HCT116 (cell line): ENCODE data around the gene KREMEN2. TPM values are rescaled to one million over a fixed set of nuclear protein-coding genes. Genes with fewer than 3 reads are reported as not detected.
"Not testable (repeated sequence)": the region's sequence is repeated elsewhere in the genome, so short reads cannot be mapped to it uniquely, and the experiment has no call there.

Experiments used
- ATAC-seq: fragments of 200-7000 bp; cut with Tn5 transposase; 2 replicates; pipeline ENCODE4 v1.9.1; 2020; ENCODE audit warnings: mild to moderate bottlenecking, moderate library complexity
- BruUV-seq: library from RNA; stranded (reverse); fragments of 400-500 nt; replicated peaks from 2 replicates; lab custom pipeline; 2021; lab: Mats Ljungman, UMichigan
- CTCF ChIA-PET: fragments of 300-600 bp; sonication (Branson Sonifier 250); formaldehyde crosslinking; loops from one replicate; lab custom pipeline; 2021; ENCODE audit warnings: antibody characterized with exemption; lab: Charles Lee
- POLR2A ChIA-PET: fragments of 300-600, 350-600 bp; sonication (Branson Sonifier 250); formaldehyde crosslinking; loops from one replicate; lab custom pipeline; 2021; ENCODE audit warnings: antibody characterized with exemption; lab: Charles Lee
- RAD21 ChIA-PET, 2 experiments: fragments of 300-600 bp; sonication (Branson Sonifier 250); formaldehyde crosslinking; loops; one replicate each; lab custom pipeline; 2023; ENCODE audit warnings: low total read pairs in 2 of 2; ENCODE audit not compliant: uncharacterized antibody in 2 of 2, unreplicated experiment in 2 of 2, low non-redundant PET in 1 of 2; lab: Charles Lee
- DNase-seq: peaks from one replicate; pipeline ENCODE4 v3.0.0-alpha.2; 2010; ENCODE audit warnings: low read depth, low spot score
- H2AFZ ChIP-seq: fragments of 200-600 bp; shearing (Covaris generic), sonication (generic); 2 replicates; pipeline ENCODE4 v1.6.1; 2017; ENCODE audit warnings: low read depth, mixed run types, mixed read lengths, antibody characterized with exemption, low read length; ENCODE audit not compliant: poor library complexity, severe bottlenecking
- H3K27ac ChIP-seq: 2 replicates; pipeline ENCODE4 v1.5.1; 2012; ENCODE audit warnings: low read depth, low read length
- H3K27me3 ChIP-seq: fragments of 200-600 bp; sonication (generic); 2 replicates; pipeline ENCODE4 v1.6.1; 2016; ENCODE audit warnings: mixed run types, low read length, mixed read lengths; ENCODE audit not compliant: insufficient read depth
- H3K36me3 ChIP-seq, 2 experiments: fragments of 200-500 bp in 1 of 2; fragments of 200-600 bp in 1 of 2; sonication (Bioruptor generic) in 1 of 2; sonication (generic) in 1 of 2; 2 replicates each; pipeline versions ENCODE4 v1.5.1 to v1.6.1; 2014 to 2016; ENCODE audit warnings: low read length in 2 of 2, inconsistent platforms in 1 of 2, mixed read lengths in 1 of 2, mixed run types in 1 of 2; ENCODE audit not compliant: insufficient read depth in 2 of 2, control insufficient read depth in 1 of 2
- H3K4me1 ChIP-seq, 2 experiments: fragments of 200-600 bp in 1 of 2; sonication (generic) in 1 of 2; 2 replicates each; pipeline versions ENCODE4 v1.5.1 to v1.6.1; 2012 to 2017; ENCODE audit warnings: low read length in 2 of 2, inconsistent platforms in 1 of 2, mild to moderate bottlenecking in 1 of 2, mixed read lengths in 1 of 2, mixed run types in 1 of 2, moderate library complexity in 1 of 2; ENCODE audit not compliant: insufficient read depth in 2 of 2, control insufficient read depth in 1 of 2
- H3K4me2 ChIP-seq: fragments of 200-600 bp; sonication (generic); 2 replicates; pipeline ENCODE4 v1.6.1; 2017; ENCODE audit warnings: mixed run types, low read length, mixed read lengths
- H3K4me3 ChIP-seq, 2 experiments: fragments of 200-600 bp in 1 of 2; sonication (generic) in 1 of 2; replicated peaks in 1 of 2; 2 replicates each; pipeline ENCODE4 v1.5.1; 2011 to 2016; ENCODE audit warnings: low read length in 2 of 2, control low read depth in 1 of 2, low read depth in 1 of 2, mild to moderate bottlenecking in 1 of 2, mixed read lengths in 1 of 2, mixed run types in 1 of 2
- H3K79me2 ChIP-seq: fragments of 200-600 bp; sonication (generic); 2 replicates; pipeline ENCODE4 v1.6.1; 2017; ENCODE audit warnings: mild to moderate bottlenecking, mixed run types, low read length, moderate library complexity, mixed read lengths; ENCODE audit not compliant: insufficient read depth
- H3K9ac ChIP-seq: fragments of 200-600 bp; sonication (generic); 2 replicates; pipeline ENCODE4 v1.6.1; 2016; ENCODE audit warnings: low read length, mixed read lengths
- H3K9me2 ChIP-seq: fragments of 200-600 bp; sonication (generic), shearing (Covaris generic); 2 replicates; pipeline ENCODE4 v1.6.1; 2017; ENCODE audit warnings: mixed run types, mild to moderate bottlenecking, moderate library complexity; ENCODE audit not compliant: insufficient read depth
- H3K9me3 ChIP-seq, 2 experiments: fragments of 200-500 bp in 1 of 2; fragments of 200-600 bp in 1 of 2; sonication (Bioruptor generic) in 1 of 2; sonication (generic) in 1 of 2; 2 replicates each; pipeline ENCODE4 v1.6.1; 2014 to 2017; ENCODE audit warnings: low read length in 2 of 2, mixed read lengths in 2 of 2, inconsistent platforms in 1 of 2, low read depth in 1 of 2, mild to moderate bottlenecking in 1 of 2, mixed run types in 1 of 2, moderate library complexity in 1 of 2; ENCODE audit not compliant: control insufficient read depth in 1 of 2, insufficient read depth in 1 of 2
- H4K20me1 ChIP-seq: fragments of 200-600 bp; sonication (generic), shearing (Covaris generic); 2 replicates; pipeline ENCODE4 v1.6.1; 2017; ENCODE audit warnings: mixed run types, mild to moderate bottlenecking, moderate library complexity; ENCODE audit not compliant: insufficient read depth
- CBX3 ChIP-seq: IDR thresholded peaks from 2 replicates; pipeline ENCODE4 v1.6.1; 2012; ENCODE audit warnings: low read depth
- EZH2phosphoT487 ChIP-seq: fragments of 200-600 bp; IDR thresholded peaks from 2 replicates; pipeline ENCODE4 v1.6.1; 2018; ENCODE audit warnings: antibody characterized with exemption, borderline replicate concordance
- FOSL1 ChIP-seq: IDR thresholded peaks from 2 replicates; pipeline ENCODE4 v1.6.1; 2012; ENCODE audit warnings: low read depth
- POLR2AphosphoS5 ChIP-seq: IDR thresholded peaks from 2 replicates; pipeline ENCODE4 v1.6.1; 2011; ENCODE audit warnings: mild to moderate bottlenecking, low read depth, low read length, moderate library complexity
- RAD21 ChIP-seq: IDR thresholded peaks from 2 replicates; pipeline ENCODE4 v1.6.1; 2012; ENCODE audit warnings: low read depth, mild to moderate bottlenecking
- REST ChIP-seq: IDR thresholded peaks from 2 replicates; pipeline ENCODE4 v1.6.1; 2012; ENCODE audit warnings: low read depth
- ZFX ChIP-seq: fragments of 450-650 bp; IDR thresholded peaks from 2 replicates; pipeline ENCODE4 v1.6.1; 2017
- intact Hi-C: fragments of 100-400 bp; cut with micrococcal nuclease; formaldehyde crosslinking; loops from 2 replicates; pipeline ENCODE4 v1.10.0; 2022
- total RNA-seq: library from RNA; stranded (reverse); gene quantifications from one replicate; pipeline ENCODE4 v1.2.1, GENCODE V29; 2021; ENCODE audit not compliant: unreplicated experiment

Gene KREMEN2
- total RNA-seq, 1 experiment from 2014 or later: 14.1 TPM

GRCh38 chr16:2931231-2931914 is 32.7 kb upstream of the KREMEN2 start:
- H3K27ac ChIP-seq, H3K4me3 ChIP-seq, BruUV-seq, H3K9ac ChIP-seq, H3K9me2 ChIP-seq, H2AFZ ChIP-seq, H3K4me2 ChIP-seq, H3K27me3 ChIP-seq, H3K9me3 ChIP-seq, intact Hi-C loops, DNase-seq, H4K20me1 ChIP-seq, ATAC-seq, H3K79me2 ChIP-seq, POLR2A ChIA-PET, H3K36me3 ChIP-seq: not testable (repeated sequence)
- H3K4me1 ChIP-seq: peaks cover 0 to 11% of the 10 kb centered on the region in 2 experiments; a peak in 3 of 4 replicates
- ChIA-PET RAD21 (interaction anchor here in 1 of 2 experiments (0.6 kb wide), 1 partner anchor 56 kb away, joined by 3 read pairs; no protein-coding TSS in a partner anchor), CTCF (interaction anchor here (1.4 kb wide), 1 partner anchor 29 kb away, joined by 3 read pairs; no protein-coding TSS in a partner anchor)

- no peaks in the 10 kb centered on the region for H3K27me3 ChIP-seq
- no peak overlapping the region for H3K9ac ChIP-seq
- H3K9me2 ChIP-seq: no peaks in the 10 kb centered on the region
- H3K4me1 ChIP-seq: no peaks in the 10 kb centered on the region
- ChIA-PET POLR2A (no interaction called here), RAD21 (no interaction called here), CTCF (no interaction called here)
- no peaks in the 10 kb centered on the region for H4K20me1 ChIP-seq
- H3K9me3 ChIP-seq: no peaks in the 10 kb centered on the region
- no peaks in the 10 kb centered on the region; a peak in 2 of 4 replicates for H3K36me3 ChIP-seq
- intact Hi-C loops: no loop called here
- no peak overlapping the region for H2AFZ ChIP-seq
- no peak overlapping the region for H3K4me3 ChIP-seq
- H3K27ac ChIP-seq: no peak overlapping the region
- no peak for ATAC-seq
- 0 out of 2 replicates have a peak, but pooled peaks cover 4% of the 10 kb centered on the region for H3K79me2 ChIP-seq
- no peak overlapping the region for H3K4me2 ChIP-seq
- BruUV-seq: no TSS peak
- DNase-seq: no peak
- TF ChIP-seq CBX3 (no peak), REST (no peak), FOSL1 (no peak), ZFX (no peak), POLR2AphosphoS5 (no peak), EZH2phosphoT487 (no peak), RAD21 (no peak)
Observed at GRCh38 chr16:2933136-2933535, 30.9 kb upstream of the KREMEN2 start.
